Activated gamma-delta T cell treated with anti-CD3 and anti-CD28 coated beads, Interleukin-2, amount 50 U/mL, for 16 hours (primary cell): Measurements from ENCODE around the gene CCK.
"Not testable (repeated sequence)": the region's sequence is repeated elsewhere in the genome, so short reads cannot be mapped to it uniquely, and the experiment has no call there.

Experiments
- DNase-seq: peaks from one replicate; pipeline ENCODE4 v3.0.0-alpha.2; 2020; ENCODE audit warnings: low read depth

Gene CCK

GRCh38 chr3:42266085-42266484 lies at the start of gene CCK:
Gene CCK, minus strand, starts transcription at chr3:42266185. Its CDS starts 2,555 bp downstream, at chr3:42263630.
- DNase-seq, result no peak

- no peak for DNase-seq
Observed at GRCh38 chr3:42314411-42314810, 48.4 kb upstream of the CCK start.

GRCh38 chr3:42308651-42309050 lies 42.7 kb upstream of the CCK start:
- no peak for DNase-seq

GRCh38 chr3:42306499-42306898 lies 40.5 kb upstream of the CCK start:
- no peak for DNase-seq

GRCh38 chr3:42302924-42303634 lies 37.1 kb upstream of the CCK start:
- no peak for DNase-seq

- no peak for DNase-seq
Observed at GRCh38 chr3:42301446-42302175, 35.6 kb upstream of the CCK start.

GRCh38 chr3:42300778-42301177 lies 34.8 kb upstream of the CCK start:
- no peak for DNase-seq

GRCh38 chr3:42300013-42300412 lies 34.0 kb upstream of the CCK start:
- no peak for DNase-seq

GRCh38 chr3:42298259-42298658 lies 32.3 kb upstream of the CCK start:
- DNase-seq, result no peak

- DNase-seq, result no peak
Observed at GRCh38 chr3:42292009-42292408, 26.0 kb upstream of the CCK start.

- no peak for DNase-seq
Observed at GRCh38 chr3:42290966-42291714, 25.2 kb upstream of the CCK start.

- DNase-seq, result no peak
Observed at GRCh38 chr3:42289026-42289425, 23.0 kb upstream of the CCK start.

- no peak for DNase-seq
Observed at GRCh38 chr3:42288385-42288784, 22.4 kb upstream of the CCK start.

GRCh38 chr3:42287423-42287822 lies 21.4 kb upstream of the CCK start:
- not testable (repeated sequence) for DNase-seq

GRCh38 chr3:42277676-42278075 lies 11.7 kb upstream of the CCK start:
- DNase-seq, result no peak

GRCh38 chr3:42276141-42277132 lies 10.5 kb upstream of the CCK start:
- no peak for DNase-seq

- no peak for DNase-seq
Observed at GRCh38 chr3:42275217-42275616, 9.2 kb upstream of the CCK start.

GRCh38 chr3:42274266-42274665 lies 8.3 kb upstream of the CCK start:
- DNase-seq, result no peak

GRCh38 chr3:42273361-42273760 lies 7.4 kb upstream of the CCK start:
- DNase-seq, result no peak

- DNase-seq, result no peak
Observed at GRCh38 chr3:42271786-42272185, 5.8 kb upstream of the CCK start.

- DNase-seq, result no peak
Observed at GRCh38 chr3:42270561-42270960, 4.6 kb upstream of the CCK start.

- DNase-seq, result no peak
Observed at GRCh38 chr3:42269647-42270046, 3.7 kb upstream of the CCK start.
